Activated CD4-positive, alpha-beta T cell treated with anti-CD3 and anti-CD28 coated beads for 1 hour (primary cell): ENCODE results near the gene FAM98B.
"Not testable (repeated sequence)": the region's sequence is repeated elsewhere in the genome, so short reads cannot be mapped to it uniquely, and the experiment has no call there.

Source experiments
- DNase-seq: peaks from one replicate; pipeline ENCODE4 v3.0.0-alpha.2; 2020

The FAM98B gene

DNA sequence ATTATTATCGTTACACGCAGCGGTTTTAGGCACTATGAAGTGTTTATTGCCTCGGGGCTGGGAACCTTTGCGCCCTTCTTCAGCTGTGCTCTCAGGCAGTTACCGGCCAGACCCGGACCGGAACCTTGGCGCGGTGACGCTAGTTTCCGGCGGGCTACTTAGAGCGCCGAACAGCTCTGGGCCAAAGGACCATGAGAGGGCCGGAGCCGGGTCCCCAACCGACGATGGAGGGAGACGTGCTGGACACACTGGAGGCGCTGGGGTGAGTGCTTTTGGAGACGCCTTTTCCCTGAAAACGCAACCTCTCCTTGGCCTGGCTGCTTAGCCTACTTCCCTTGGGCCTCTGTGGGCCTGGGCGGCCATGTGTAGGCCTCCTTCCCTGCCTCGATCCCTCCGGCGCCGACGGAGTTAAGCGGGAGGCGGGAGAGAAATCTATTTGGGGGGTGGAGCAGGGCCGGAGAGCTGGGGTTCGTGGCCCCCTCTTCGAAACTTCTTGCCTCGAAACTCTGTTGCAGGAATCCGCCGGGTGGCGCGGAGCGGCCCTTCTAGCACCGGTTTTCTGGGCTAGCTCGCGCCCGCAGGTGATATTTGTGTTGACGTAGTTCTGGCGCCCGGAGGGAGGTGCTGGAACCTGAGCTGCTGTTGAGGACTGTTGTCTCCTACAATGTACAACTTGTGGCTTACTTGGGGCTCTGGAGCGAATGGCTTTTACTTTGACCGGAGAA, at the start of gene FAM98B:
TSS of gene FAM98B (plus strand) at position 157 of the 725 bp plus-strand sequence. CDS start at position 192, 35 bp downstream.
- DNase-seq, result peak; percentile 81

- no peak for DNase-seq
Observed at GRCh38 chr15:38406436-38406835, 47.5 kb upstream of the FAM98B start.

- no peak for DNase-seq
Observed at GRCh38 chr15:38408576-38408975, 45.4 kb upstream of the FAM98B start.

GRCh38 chr15:38411902-38412301, 42.0 kb upstream of the FAM98B start:
- DNase-seq, result no peak

DNA sequence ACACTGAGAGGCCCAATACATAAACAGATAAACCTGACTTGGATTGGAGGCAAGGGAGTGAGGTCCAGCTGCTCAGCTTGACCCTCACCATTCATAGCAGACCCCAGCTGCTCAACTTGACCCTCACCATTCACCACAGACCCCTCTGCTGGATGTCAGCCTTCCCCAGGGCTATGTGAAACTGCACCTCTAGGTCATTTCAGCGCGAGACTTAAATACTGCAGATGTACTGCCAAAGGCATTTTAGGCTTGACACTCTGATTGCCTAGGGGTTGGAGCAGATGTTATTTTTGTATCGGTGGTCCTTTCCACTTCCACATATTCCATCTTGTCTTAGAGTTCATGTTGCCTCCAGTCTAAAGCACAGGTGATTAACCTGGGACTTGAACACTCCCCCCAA, 41.5 kb upstream of the FAM98B start:
- DNase-seq, result no peak

DNA sequence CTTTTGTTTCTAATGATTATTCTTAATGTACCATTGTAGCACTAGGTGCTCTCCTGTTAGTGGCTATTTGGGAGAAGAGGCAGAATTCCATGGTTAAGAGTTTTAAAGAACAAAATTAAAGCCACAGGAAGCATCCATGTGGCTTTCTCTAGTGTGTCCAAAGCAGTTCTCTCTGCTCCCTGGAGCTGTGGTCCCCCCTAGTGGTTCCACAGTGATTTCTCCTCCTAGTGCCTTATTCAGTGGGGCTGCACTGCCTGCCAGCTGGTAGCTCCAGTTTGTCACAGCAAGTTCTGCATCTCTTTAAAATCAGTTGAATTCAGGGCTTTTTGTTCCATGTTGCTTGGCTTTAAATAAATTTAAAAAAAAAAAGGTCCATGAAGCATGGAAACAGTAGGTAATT, 39.6 kb upstream of the FAM98B start:
- no peak for DNase-seq

DNA sequence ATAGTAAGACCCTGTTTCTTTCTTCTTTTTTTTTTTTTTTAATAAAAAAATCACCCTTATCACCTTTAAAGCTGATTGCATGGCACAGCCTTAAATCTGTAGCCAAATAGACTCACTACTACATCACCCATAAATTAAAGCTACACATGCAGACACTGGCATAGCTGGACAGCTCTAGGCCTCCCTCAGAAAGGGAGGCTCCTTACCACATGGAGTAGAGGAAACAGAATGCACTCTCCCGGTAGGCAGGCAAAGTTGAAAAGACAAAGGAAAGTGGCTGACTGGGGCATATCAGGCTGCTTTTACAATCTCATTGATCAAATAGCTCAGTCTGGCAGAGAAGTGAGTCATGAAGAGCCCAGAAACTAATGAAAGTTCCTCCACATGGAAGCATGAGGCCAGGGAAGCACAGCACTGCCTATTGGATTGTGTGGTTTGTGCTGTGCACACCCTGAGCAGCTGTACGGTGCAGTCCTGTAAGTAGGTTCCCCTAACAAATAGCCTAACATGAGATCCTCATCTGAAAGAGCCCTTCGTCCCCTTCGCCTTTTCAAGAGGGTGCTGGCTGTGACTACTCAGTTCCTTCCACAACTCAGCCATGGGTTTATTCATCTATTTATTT, 32.7 kb upstream of the FAM98B start:
- DNase-seq, result no peak

GRCh38 chr15:38424101-38424552, 29.8 kb upstream of the FAM98B start:
- DNase-seq, result no peak

DNA sequence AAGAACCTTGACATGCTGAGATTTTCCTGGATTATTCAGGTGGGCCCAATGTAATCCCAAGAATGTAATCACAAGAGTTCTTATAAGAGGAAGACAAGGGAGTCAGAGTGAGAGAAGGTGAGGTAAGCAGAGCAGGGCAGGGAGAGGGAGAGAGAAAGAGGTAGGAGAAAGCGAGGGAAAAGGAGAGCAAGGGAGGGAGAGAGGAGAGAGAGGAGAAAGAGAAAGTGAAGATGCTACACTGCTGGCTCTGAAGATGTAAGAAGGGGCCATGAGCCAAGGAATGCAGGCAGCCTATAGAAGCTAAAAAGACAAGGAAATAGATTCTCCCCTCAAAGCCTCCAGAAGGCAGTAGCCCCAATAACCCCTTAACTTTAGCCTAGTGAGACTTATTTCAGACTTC, 28.7 kb upstream of the FAM98B start:
- no peak for DNase-seq

- DNase-seq, result no peak
Observed at GRCh38 chr15:38427380-38427779, 26.5 kb upstream of the FAM98B start.

DNA sequence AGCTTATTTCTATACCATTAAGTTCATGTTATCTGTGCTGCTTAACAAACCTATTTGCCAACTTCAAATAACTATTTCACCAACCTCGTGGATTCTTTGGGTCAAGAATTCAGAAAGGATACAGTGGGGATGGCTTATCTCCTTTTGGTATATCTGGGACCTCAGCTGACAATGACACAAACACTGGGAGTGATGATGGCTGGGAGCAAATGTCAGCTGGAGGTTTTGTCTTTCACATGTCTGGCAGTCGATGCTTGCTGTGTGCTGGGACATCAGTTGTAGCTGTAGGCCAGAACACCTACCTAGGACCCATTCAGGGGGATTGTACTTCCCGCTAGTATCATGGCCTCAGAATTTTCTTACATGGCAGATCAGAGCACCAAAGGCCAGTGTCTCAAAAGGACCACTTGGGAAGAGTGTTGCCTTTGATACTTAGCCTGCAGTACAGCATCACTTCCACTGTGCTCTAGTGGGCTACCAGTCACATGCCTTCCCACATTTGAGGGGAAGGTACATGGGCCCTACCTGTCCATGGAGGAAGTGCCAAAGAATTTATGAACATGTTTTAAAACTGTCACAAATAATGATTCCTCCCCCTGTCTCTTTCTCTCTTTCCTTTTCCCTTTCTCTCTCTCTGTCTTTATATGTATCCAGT, 23.7 kb upstream of the FAM98B start:
- no peak for DNase-seq

- no peak for DNase-seq
Observed at GRCh38 chr15:38436993-38437392, 16.9 kb upstream of the FAM98B start.

GRCh38 chr15:38437603-38438002, 16.3 kb upstream of the FAM98B start:
- not testable (repeated sequence) for DNase-seq

DNA sequence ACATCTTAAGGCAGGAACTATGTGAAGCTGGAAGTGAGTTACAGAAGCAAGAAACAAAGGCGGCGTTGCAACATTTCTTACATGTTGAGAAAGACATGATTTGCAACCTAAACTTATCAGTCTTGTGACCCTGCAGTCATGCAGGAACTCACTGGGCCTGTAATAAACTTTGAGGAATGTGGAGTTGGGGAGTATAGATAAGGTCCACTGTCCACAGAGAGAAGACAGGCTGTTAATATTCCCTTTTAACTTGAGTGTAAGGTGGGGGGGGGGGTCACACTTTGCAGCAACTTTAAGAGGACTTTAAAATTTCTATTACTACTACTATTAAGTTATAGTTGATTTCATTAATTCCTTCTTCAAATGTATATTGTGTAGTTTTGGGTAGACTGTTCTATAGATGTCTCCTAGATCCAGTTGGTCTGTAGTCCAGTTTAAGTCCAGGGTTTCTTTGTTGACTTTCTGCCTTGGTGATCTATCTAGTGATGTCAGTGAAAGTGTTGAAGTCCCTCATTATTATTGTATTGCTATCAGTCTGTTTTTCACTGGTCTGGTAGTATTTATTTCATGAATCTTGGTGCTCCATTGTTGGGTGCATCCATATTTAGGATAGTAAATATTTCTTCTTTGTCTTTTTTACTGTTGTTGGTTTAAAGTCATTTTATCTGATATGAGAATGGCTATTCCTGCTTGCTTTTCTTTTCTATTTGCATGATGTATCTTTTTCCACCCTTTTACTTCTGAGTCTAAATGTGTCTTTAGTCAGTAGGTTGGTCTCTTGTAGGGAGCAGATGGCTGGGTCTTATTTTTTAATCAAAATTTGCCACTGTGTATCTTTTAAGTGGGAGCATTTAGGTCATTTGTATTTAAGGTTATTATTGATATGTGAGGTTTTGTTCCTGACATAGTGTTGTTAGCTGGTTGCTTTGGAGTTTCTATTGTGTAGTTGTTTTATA, 15.6 kb upstream of the FAM98B start:
- no peak for DNase-seq

DNA sequence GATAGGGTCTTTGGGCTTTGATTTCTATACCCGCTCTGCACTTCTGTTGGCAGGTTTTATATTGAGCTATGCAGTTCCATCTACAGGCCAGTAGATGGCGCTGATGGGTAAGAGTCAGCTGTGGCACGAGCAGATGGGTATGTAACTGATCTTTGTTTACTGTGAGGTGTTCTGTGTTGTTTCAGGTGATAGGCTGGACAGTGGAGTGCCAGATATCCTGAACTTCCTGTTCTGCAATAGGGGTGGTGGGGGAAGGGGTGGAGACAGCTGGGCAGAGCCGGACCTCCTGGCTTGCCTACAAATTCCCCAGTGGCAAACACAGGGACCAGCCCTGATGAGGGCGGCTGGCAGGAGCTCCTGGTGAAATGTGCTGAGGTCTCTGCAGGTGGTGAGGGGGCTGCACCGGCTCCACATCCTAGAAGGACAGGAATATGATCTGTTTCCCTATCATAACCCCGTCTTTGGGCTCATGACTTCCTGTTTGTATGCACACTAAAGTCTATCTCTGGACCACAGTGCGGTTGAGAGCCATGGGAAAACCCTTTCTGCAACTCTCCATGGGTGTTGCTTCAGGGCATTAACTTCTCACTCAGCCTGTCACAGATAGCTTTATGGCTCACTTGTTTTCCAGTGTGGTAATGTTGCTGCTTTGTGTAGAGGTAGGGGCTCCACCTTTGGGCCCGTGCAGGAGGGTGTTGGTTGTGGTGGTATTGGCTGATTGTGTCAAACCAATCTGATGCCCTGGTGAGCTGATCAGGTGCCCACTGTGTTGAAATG, 13.4 kb upstream of the FAM98B start:
- DNase-seq, result peak; percentile 19

GRCh38 chr15:38441130-38441519, 12.8 kb upstream of the FAM98B start:
- no peak for DNase-seq

- DNase-seq, result no peak
Observed at GRCh38 chr15:38454696-38455090, 766 bp downstream of the FAM98B start.

DNA sequence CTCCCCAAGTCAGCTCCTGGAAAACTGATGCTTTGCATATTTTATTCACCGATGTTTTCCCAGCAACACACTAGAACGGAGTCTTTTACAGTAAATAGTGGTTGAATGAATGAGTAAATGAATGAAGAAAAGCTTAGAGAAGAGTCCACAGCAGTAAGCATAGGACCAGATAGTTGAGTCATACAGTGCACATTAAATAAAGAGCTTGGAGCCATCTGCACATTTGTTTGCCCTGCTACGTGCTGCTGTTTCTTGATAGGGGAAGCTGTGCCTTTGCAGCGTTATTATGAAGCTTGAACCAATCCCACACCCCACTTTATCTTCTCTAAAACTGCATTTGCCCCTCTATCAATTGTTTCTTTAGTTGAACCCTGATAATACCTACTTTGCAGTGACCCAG, 1.2 kb downstream of the FAM98B start:
- no peak for DNase-seq

DNA sequence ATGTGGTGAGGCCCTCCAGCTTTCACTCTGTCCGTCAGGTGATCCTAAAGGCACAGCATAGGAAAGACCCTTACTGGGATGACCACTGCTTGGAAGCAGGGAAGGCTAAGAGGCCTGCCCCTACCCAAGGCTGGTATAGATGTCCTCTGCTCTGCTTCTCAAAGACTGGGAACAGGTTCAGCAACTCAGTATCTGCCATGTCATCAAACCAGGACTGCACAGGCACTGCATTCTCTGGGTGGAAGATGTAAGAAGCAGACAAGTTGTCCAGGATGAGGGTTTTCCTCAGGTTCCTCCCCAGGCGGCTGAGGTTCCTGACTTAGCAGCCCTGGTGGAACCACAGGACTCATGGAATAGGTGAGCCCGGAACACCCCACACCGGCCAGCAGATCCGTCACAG, 4.7 kb downstream of the FAM98B start:
- DNase-seq, result no peak

DNA sequence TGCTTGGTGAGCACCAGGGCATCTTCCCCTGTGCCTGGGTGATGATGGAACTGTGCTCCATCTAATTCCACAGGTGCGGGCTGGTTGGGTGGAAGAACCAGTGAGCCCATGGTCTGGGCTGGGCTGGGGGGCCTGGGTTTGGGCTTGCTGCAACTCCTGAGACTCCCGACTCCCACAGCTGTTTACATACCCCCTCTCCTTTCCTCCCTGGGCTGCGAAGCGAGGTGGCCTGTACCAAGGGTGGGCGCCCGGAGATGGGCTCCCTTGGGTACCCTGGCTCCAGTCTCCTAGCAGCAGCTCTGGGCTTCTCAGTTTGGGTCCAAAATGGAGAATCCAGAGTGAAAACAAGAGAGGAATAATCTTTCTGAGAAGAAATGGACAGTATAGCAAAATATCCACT, 5.6 kb downstream of the FAM98B start:
- DNase-seq, result no peak

GRCh38 chr15:38460543-38460942, 6.6 kb downstream of the FAM98B start:
- no peak for DNase-seq
